HS-27A (cell line): Measurements from ENCODE around the gene PELO.

Experiments
- DNase-seq: peaks from one replicate; pipeline ENCODE4 v3.0.0-alpha.2; 2012; ENCODE audit warnings: low read depth, missing footprints

The PELO gene

DNA sequence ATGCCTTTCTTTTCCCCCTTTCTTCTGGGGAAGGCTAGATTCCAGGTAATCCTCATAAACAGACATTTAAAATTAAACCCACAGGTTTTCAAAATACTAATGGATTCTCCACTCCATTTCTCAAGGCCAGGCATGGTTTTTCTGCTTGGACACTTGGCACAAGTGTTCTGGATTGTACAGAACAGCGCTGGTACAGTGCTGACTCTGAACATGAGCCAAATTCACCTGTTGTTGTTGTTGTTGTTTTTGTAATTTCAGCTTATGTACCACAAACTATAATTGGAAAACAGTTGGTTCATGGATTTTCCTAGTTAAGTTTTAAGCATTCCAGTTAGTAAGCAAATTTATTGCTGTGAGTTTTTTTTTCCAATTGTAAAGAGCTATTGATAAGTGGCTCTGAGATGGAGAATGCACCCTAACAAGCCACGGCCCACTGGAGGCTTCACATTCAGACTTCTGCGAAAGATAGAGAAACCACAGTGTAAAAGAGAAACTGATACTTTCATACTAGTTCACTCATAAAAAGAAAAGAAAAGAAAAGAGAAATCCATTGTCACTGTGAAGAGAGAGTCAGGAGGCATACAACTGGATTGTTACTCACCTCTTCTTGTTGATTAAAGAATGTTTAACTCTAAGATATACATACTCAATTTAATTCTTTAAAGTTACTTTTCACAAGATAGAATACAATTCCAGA, 16.2 kb upstream of the PELO start:
- DNase-seq, result no peak

DNA sequence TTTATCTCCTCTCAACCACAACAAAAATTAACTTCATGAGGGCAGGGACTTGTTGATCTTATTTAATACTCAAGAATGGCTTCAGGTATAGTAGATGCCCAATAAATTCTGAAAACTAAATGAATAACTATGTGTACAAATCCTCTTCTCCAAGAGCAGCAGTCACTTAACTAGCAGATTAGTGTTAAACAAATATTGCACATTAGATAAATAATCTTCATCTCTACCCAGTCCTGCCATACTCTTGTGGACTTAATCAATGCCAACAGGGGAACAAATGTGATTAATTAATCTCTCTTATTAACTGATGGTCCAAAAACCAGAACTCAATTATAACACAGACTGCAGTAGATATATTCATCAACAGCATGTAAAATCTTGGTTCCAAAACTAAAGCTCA, 15.0 kb upstream of the PELO start:
- no peak for DNase-seq

DNA sequence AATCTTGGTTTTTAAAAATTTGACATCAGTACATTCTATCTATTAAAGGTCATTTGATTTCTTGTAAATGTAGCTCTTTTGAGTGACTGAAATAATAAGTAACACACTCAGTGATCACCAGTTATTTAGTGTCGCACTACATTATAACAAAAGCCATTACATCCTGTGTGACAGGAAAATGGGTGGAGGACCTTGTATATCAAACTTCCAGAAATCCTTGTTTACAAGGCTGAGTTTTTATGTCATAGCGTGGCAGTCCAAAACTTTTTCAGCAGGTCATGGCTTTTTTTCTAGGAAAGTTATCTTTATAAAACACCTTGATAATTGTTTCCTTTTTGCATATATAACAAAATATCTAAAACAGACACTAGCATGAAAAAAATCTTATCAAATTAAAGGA, 14.4 kb upstream of the PELO start:
- no peak for DNase-seq

DNA sequence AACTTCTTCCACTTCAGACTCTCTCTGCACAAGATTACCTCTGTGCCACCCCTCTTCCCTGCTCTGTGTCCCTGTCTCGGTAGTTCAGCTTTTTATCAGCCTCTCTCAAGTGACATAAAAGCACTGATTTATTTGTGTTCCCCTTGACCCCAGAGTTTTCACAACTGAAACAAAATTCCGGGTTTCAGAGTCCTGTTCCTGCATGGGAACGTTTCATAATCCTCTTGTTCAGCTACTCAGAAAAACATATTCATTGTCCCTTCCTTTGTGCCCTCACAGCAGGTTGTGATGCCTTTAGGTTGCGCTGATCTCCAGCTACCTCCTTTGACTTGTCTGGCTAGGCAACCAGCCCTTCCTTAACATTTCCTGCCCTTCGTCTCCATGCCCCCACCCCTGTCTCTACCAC, 13.7 kb upstream of the PELO start:
- DNase-seq, result no peak

DNA sequence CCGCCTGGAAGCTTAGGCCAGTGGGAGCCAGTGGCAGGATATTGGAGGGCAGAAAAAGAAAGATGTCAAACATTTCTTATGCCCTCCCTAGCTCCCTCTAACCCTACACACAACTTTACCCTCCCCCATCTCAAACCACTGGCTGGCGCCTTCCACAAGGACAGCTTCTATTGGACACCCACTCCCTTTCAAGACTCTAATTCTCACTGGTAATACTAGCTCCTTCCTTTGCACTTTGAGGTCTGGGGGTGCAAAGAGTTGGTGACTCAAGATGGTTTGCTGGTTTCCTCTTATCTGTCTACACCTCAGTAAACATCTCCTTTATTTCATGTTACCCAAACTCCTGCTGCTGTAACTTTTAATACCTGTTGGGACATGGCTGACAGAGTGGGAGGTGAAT, 11.6 kb upstream of the PELO start:
- no peak for DNase-seq

- DNase-seq, result no peak
Measured at GRCh38 chr5:52777186-52777585, 10.5 kb upstream of the PELO start.

DNA sequence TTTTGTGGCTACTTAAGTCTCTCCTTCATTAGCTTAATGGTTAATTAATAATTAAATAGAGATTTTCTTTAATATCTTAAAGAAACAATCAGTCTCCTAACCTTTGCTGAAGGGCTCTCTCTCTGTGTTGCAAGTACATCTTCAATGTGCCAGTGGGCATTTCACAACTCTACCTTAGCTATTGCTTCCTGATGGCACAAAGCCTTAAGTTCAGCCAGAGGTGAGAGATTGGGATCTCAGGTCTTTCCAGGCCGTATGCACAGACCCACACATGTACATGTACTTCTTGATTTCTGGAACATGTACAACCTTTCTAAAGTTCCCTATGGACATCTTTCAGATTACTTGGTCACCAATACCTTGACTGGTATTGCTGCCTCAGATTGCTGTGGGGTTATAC, 8.9 kb upstream of the PELO start:
- DNase-seq, result no peak

- no peak for DNase-seq
Measured at GRCh38 chr5:52779213-52779612, 8.5 kb upstream of the PELO start.

GRCh38 chr5:52783226-52783959, 4.3 kb upstream of the PELO start:
- no peak for DNase-seq

- no peak for DNase-seq
Measured at GRCh38 chr5:52784737-52785136, 3.0 kb upstream of the PELO start.

DNA sequence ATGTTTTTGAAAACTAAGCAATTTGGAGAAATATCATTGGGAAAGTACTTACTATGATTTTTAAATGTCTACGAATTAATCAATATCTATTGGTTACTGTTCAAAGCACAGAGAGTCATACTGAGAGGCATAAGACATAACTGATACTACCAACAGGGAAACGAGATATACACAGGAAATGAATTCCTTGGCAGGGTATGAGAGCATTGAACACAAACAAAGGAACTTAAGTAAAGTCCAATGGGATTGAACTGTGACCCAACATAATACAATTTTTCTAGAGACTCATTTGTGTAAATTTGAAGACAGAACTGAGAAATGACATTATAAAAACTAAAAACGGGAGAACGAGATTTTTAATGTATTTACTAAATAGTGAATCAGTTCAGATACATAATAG, 1.3 kb upstream of the PELO start:
- no peak for DNase-seq

DNA sequence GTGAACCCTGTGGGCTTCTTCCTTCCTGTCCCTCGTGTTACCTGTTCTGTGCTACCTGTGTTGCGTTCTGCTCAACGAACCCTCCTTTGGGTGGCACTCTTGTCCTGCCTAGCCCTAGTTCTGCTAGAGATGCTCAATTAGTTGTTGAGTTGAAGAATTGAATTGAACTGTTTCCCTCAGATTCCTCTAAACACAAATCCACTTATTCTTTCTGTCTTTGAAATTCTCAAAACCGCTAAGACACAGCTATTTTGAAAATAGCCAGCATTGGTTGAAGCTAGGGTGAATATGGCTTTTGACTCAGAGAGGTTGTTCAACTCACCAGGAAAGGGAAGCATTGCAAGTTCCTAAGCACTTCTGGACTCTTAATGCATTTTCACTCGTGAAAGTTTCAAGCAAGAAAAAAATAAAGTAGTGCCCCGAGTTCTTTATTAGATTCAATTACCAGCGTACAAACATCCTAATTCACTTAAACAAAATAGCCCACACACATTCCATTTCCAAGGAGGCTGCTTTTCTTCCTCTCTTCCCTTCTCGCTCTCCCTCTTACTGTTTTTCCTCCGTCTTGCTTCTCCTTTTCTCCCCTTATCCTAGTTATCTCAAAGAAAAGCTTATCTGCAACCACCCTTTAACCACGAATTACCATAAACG, 642 bp upstream of the PELO start:
- no peak for DNase-seq

GRCh38 chr5:52788505-52788821, 747 bp downstream of the PELO start:
- DNase-seq, result no peak

- no peak for DNase-seq
Measured at GRCh38 chr5:52789378-52789777, 1.7 kb downstream of the PELO start.

DNA sequence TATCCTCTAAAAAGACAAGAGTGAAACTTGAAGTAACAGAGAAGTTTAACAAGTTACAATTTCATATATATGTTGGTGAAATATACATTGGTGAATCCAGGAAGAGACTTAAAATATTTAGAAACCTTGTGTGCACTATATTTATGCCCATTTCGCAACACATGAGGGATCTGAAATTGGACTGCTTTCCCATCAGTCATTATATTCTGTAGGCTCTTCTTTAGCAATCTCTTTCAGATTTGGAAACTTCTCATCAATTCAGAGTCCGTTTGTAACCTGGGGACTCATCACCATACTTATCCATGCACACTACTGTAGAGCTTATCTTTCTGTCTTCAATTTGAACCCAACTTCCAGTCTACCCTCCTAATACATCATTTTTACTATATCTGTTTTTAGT, 2.1 kb downstream of the PELO start:
- no peak for DNase-seq

DNA sequence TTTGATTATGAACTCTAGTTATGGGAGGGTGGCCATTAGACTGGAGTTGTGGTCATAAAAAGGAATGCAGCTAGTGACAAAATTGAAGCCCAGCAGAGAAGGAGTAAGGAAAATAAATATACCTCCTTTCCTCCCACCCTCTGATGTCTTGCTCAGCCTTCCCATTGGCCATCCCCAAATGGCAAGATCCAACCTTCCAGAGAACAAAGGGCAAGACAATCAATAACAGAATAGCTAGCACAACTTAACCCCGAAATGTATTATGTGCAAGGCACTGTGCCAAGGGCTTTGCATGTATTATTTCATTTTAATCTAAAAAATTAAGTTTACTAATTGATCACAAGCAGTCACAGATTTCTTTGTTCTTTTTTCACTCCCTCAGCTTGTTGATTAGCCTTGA, 3.6 kb downstream of the PELO start:
- DNase-seq, result no peak

DNA sequence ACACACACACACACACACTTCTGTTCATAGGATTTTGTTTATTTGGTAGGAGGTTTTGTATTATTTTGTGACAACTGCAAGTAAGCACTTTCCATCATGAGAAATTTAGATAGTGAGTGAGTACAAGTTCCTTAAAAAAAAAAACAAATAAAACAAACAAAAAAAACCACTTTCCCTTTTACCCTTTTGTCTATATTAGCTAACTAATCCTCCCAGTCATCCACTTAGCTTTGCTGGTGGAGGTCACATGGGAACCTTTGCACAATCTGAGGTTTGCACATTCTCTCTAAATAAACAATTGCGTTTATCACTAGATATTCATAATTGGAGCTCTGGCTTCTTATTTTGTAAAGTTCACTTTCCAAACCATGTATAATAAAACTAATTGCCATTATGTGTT, 6.8 kb downstream of the PELO start:
- no peak for DNase-seq

- no peak for DNase-seq
Measured at GRCh38 chr5:52796031-52796430, 8.3 kb downstream of the PELO start.

DNA sequence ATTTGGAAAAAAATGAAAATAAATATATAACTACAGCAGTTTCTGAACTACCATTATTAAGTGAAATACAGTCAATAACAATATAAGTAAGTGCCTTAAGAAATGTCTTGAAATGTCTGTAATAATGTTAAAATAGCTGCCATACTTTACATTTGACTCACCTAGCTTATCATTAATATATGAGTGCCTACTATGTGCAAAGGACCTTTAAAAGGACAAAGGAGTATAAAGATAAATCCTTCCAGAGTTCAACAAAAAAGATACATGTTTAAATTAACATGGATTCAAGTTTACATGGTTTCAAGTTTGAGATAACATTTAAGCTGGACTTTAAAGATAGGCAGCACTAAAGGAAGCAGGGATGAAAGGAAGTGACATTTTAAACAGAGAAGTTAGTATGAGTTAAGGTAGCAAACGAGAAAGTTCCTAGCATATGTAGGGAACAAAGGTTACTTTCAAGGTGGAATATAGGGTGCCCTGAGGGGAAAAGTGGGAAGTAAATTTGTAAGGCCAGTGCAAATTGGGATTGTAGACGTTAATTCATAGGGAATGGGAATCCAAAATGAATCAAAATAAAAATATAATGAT, 8.9 kb downstream of the PELO start:
- no peak for DNase-seq

GRCh38 chr5:52798938-52799337, 11.2 kb downstream of the PELO start:
- no peak for DNase-seq

GRCh38 chr5:52799358-52799982, 11.8 kb downstream of the PELO start:
- peak; percentile 68 for DNase-seq

- DNase-seq, result peak; percentile 67
Measured at GRCh38 chr5:52799983-52800393, 12.3 kb downstream of the PELO start.
